Measurements from ENCODE around the gene ATG2B. TPM values are rescaled to one million over a fixed set of nuclear protein-coding genes. Genes with fewer than 3 reads are reported as not detected.

Gene ATG2B
- total RNA-seq, 4 donors from 2014 or later, result 22.2 to 30.3 (median 28.6) TPM

DNA sequence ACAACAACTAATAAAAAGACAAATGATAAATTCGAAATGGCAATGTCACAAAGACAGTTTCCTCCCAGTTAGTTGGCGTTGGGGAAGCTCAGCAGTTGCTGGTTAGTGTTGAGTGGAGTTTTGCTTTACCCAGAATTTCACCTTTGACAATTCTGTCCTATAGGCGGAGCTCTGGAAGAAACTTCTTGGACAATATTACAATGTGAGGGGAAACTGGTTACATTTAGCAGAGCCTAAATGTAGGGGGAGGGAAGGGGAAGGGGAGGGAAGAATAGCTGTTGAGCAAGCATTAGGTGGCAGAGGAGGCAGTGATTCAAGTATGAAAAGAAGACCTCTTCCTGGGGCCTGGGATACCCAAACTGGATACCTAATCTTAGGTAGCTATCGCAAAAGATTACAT is 55.7 kb downstream of the ATG2B start:
- no peaks in the 10 kb centered on the region for H3K9me3 ChIP-seq
- intact Hi-C loops (cut with DNase I; ENCODE audit: low total_unique reads) (no loop called here), in situ Hi-C loops (cut with MboI; ENCODE audit: low sequenced_read_pairs in 4 of 4) (loop anchor here in 1 of 4 donors (25.0 kb wide), 1 partner anchor 230 kb away; no protein-coding TSS in a partner anchor)
- H3K27me3 ChIP-seq, result no peaks in the 10 kb centered on the region
- H3K4me1 ChIP-seq, result no peaks in the 10 kb centered on the region
- H3K27ac ChIP-seq, result no peak overlapping the region
- H3K36me3 ChIP-seq, result peaks cover 4 to 84% of the 10 kb centered on the region in 2 donors
- H3K4me3 ChIP-seq, result no peak overlapping the region
- TF ChIP-seq, protein P1, sequence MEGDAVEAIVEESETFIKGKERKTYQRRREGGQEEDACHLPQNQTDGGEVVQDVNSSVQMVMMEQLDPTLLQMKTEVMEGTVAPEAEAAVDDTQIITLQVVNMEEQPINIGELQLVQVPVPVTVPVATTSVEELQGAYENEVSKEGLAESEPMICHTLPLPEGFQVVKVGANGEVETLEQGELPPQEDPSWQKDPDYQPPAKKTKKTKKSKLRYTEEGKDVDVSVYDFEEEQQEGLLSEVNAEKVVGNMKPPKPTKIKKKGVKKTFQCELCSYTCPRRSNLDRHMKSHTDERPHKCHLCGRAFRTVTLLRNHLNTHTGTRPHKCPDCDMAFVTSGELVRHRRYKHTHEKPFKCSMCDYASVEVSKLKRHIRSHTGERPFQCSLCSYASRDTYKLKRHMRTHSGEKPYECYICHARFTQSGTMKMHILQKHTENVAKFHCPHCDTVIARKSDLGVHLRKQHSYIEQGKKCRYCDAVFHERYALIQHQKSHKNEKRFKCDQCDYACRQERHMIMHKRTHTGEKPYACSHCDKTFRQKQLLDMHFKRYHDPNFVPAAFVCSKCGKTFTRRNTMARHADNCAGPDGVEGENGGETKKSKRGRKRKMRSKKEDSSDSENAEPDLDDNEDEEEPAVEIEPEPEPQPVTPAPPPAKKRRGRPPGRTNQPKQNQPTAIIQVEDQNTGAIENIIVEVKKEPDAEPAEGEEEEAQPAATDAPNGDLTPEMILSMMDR (IDR thresholded peaks at IDR 0.05 in 4 of 5, conservative IDR thresholded peaks at IDR 0.05 in 1 of 5), result no peak
- no peak for TF ChIP-seq POLR2A (IDR thresholded peaks at IDR 0.05)
- DNase-seq (no peak), ATAC-seq (no peak)

DNA sequence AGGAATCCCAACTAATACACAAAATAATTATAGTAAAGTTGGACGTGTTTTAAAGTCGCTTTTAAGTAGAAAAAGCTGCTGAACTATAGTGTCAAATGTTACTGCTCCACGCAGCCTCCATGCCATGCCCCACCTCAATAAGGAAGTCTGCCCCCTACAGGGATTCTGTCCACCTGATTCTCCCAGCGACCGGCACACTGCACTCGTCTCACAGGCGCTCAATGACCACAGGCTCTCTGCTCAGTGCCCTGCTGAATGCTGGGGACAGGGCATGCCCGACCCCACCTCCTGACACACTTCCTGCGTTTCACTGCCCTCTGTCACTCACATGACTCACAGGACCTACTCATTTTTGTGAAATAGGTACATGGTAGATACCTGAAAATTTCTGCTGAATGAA is 58.2 kb downstream of the ATG2B start:
- Histone ChIP-seq H3K4me3 (no peak overlapping the region), H3K36me3 (peaks cover 9 to 85% of the 10 kb centered on the region in 2 donors), H3K4me1 (no peaks in the 10 kb centered on the region), H3K9me3 (no peaks in the 10 kb centered on the region), H3K27ac (no peak overlapping the region), H3K27me3 (no peaks in the 10 kb centered on the region)
- intact Hi-C loops (cut with DNase I; ENCODE audit: low total_unique reads) (loop anchor here (5.0 kb wide), 1 partner anchor 32 kb away; no protein-coding TSS in a partner anchor), in situ Hi-C loops (cut with MboI; ENCODE audit: low sequenced_read_pairs in 4 of 4) (loop anchor here in 1 of 4 donors (25.0 kb wide), 1 partner anchor 232 kb away; no protein-coding TSS in a partner anchor)
- no peak for ATAC-seq
- no peak for TF ChIP-seq POLR2A (IDR thresholded peaks at IDR 0.05)
- DNase-seq, result no peak

DNA sequence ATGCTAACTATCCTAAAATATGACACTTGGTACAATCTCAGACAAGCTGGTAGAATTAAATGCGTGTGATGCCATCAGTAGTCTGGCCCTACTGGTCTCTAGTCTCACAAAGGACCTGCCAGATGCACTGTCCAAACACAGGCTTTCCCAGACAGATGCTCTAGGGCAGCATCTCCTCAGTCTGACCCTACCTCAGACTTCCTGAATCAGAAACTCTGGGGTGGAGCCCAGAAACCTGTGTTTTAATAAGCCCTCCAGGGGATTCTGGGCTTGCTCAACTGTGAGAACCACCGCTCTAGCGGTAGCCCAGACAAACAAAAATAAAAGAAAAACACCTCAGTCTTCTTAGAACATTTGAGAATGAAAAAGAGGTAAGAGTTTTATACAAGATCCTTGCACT is 59.2 kb downstream of the ATG2B start:
- in situ Hi-C loops (cut with MboI; ENCODE audit: low sequenced_read_pairs in 4 of 4) (loop anchor here in 1 of 4 donors (25.0 kb wide), 1 partner anchor 233 kb away; no protein-coding TSS in a partner anchor), intact Hi-C loops (cut with DNase I; ENCODE audit: low total_unique reads) (loop anchor here (5.0 kb wide), 1 partner anchor 33 kb away; no protein-coding TSS in a partner anchor)
- H3K36me3 ChIP-seq, result peaks cover 6 to 78% of the 10 kb centered on the region in 2 donors
- H3K27me3 ChIP-seq, result no peaks in the 10 kb centered on the region
- H3K4me3 ChIP-seq, result no peak overlapping the region
- no peak overlapping the region for H3K27ac ChIP-seq
- ATAC-seq (no peak), DNase-seq (no peak)
- no peaks in the 10 kb centered on the region for H3K9me3 ChIP-seq
- no peaks in the 10 kb centered on the region for H3K4me1 ChIP-seq
- TF ChIP-seq, protein P1 (IDR thresholded peaks at IDR 0.05 in 4 of 5, conservative IDR thresholded peaks at IDR 0.05 in 1 of 5), result no peak
- no peak for TF ChIP-seq POLR2A (IDR thresholded peaks at IDR 0.05)

DNA sequence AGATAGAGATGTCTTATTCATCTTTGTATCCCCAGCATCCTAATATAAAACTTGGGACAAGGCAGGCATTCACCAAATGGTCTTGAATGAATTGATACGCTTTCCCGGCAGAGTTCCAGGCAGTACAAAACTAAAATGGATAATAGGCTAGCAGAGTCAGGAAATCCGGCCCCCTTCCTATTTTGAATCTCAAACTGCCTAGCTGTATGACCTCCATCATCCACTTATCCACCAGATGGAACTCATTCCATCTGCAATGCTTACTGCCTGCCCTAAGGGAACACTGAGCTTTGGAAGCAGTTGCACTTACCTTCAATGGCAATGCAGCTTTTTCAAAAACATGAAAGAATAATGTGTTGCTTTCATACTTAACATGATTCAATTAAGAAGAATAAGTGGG is 63.7 kb downstream of the ATG2B start:
- TF ChIP-seq, protein P1 (IDR thresholded peaks at IDR 0.05 in 4 of 5, conservative IDR thresholded peaks at IDR 0.05 in 1 of 5), result no peak
- TF ChIP-seq POLR2A (IDR thresholded peaks at IDR 0.05), result no peak
- Histone ChIP-seq H3K27me3 (no peaks in the 10 kb centered on the region), H3K27ac (no peak overlapping the region), H3K4me3 (no peak overlapping the region), H3K4me1 (no peaks in the 10 kb centered on the region), H3K9me3 (no peaks in the 10 kb centered on the region), H3K36me3 (peaks cover 6 to 54% of the 10 kb centered on the region in 2 donors)
- DNase-seq (no peak), ATAC-seq (no peak)
- in situ Hi-C loops (cut with MboI; ENCODE audit: low sequenced_read_pairs in 4 of 4), result loop anchor here (10.0 to 25.0 kb wide), 2 partner anchors 125 to 737 kb away; no protein-coding TSS in a partner anchor
- intact Hi-C loops (cut with DNase I; ENCODE audit: low total_unique reads), result no loop called here

DNA sequence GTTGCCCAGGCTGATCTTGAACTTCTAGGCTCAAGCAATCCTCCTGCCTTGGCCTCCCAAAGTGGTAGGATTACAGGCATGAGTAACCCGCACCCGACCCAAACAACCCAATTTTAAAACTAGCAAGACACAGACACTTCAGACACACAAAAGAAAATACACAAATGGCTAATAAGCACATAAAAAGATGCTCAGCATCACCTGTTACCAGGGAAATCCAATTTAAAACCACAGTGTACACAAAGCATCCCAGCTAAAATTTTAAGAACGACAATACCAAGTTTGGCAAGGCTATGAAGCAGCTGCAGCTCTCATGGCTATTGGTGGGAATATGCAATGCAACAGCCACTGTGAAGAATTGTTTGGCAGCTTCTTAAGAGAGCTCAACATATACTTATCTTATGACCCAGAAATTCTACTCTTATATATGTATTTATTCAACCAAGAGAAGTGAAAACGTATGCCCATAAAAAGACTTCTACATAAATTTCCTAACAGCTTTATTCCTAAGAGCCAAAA is 65.1 kb downstream of the ATG2B start:
- Histone ChIP-seq H3K4me1 (no peaks in the 10 kb centered on the region), H3K27ac (no peak overlapping the region), H3K9me3 (no peaks in the 10 kb centered on the region), H3K27me3 (no peaks in the 10 kb centered on the region), H3K36me3 (peaks cover 6 to 53% of the 10 kb centered on the region in 2 donors), H3K4me3 (no peak overlapping the region)
- DNase-seq (no peak), ATAC-seq (no peak)
- TF ChIP-seq, protein P1 (IDR thresholded peaks at IDR 0.05 in 4 of 5, conservative IDR thresholded peaks at IDR 0.05 in 1 of 5), result no peak
- no peak for TF ChIP-seq POLR2A (IDR thresholded peaks at IDR 0.05)
- in situ Hi-C loops (cut with MboI; ENCODE audit: low sequenced_read_pairs in 4 of 4) (loop anchor here (10.0 to 25.0 kb wide), 2 partner anchors 127 to 736 kb away; no protein-coding TSS in a partner anchor), intact Hi-C loops (cut with DNase I; ENCODE audit: low total_unique reads) (loop anchor here (2.0 kb wide), 1 partner anchor 127 kb away; no protein-coding TSS in a partner anchor)

Measured in gastrocnemius medialis (tissue), 4 donors.